Measurements from ENCODE around the gene PVALB. TPM values are rescaled to one million over a fixed set of nuclear protein-coding genes. Genes with fewer than 3 reads are reported as not detected.

PVALB gene
- polyA plus RNA-seq, 3 donors: 0.65 TPM; not detected in 2

DNA sequence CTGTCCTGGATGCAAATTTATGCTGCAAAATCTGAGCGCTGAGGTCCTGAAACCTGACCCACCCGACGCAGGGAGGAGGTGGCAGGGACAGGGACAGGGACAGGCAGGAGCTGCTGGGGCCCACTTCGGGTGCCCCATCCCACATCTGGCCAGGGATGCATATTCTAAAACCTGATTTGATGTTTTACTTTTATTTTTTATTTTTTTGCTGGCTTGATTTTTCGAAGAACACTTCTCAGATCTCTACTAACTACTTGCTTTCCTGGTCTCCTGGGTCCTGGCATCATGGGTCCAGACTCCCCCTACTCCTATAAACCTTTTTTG lies 652 bp upstream of the PVALB start:
- H3K79me2 ChIP-seq (ENCODE audit: insufficient read depth, low read length): no peaks in the 10 kb centered on the region
- DNase-seq: no peak
- Mint-ChIP-seq H3K4me1 (peaks cover 7% of the 10 kb centered on the region), H3K27ac (no peak overlapping the region), H3K9me3 (peaks cover 0 to 10% (median 2%) of the 10 kb centered on the region in 7 donors), H3K36me3 (peaks cover 0 to 6% of the 10 kb centered on the region in 2 donors), H3K27me3 (ENCODE audit: low read depth in 3 of 3) (peaks cover 85 to 96% (median 93%) of the 10 kb centered on the region in 3 donors), H3K4me3 (peak overlapping the region in 1 of 2 donors; percentile 85)
- H3K27me3 ChIP-seq (ENCODE audit: control insufficient read depth in 2 of 2, insufficient read depth in 2 of 2, low read length in 2 of 2): peaks cover 55 to 89% of the 10 kb centered on the region in 2 donors
- peaks cover 9 to 11% of the 10 kb centered on the region in 2 donors for H3K4me1 ChIP-seq (ENCODE audit: control insufficient read depth in 1 of 2, insufficient read depth in 2 of 2, low read length in 2 of 2)
- no peaks in the 10 kb centered on the region for H4K20me1 ChIP-seq (ENCODE audit: insufficient read depth, low read length)
- no peak overlapping the region for H2AFZ ChIP-seq (ENCODE audit: insufficient read depth, low read depth, low read length, poor library complexity, severe bottlenecking)
- no peak overlapping the region for H3K4me2 ChIP-seq (replicated peaks; ENCODE audit: extremely low read depth, low read length, poor library complexity, severe bottlenecking)
- no peak overlapping the region for H3K27ac ChIP-seq (ENCODE audit: low read depth in 1 of 2, low read length in 2 of 2)
- H3K9me3 ChIP-seq (replicated peaks in 1 of 2; ENCODE audit: control insufficient read depth in 1 of 2, insufficient read depth in 1 of 2, low read length in 2 of 2): peaks cover 0 to 22% of the 10 kb centered on the region in 2 donors
- TF ChIP-seq, protein P1, sequence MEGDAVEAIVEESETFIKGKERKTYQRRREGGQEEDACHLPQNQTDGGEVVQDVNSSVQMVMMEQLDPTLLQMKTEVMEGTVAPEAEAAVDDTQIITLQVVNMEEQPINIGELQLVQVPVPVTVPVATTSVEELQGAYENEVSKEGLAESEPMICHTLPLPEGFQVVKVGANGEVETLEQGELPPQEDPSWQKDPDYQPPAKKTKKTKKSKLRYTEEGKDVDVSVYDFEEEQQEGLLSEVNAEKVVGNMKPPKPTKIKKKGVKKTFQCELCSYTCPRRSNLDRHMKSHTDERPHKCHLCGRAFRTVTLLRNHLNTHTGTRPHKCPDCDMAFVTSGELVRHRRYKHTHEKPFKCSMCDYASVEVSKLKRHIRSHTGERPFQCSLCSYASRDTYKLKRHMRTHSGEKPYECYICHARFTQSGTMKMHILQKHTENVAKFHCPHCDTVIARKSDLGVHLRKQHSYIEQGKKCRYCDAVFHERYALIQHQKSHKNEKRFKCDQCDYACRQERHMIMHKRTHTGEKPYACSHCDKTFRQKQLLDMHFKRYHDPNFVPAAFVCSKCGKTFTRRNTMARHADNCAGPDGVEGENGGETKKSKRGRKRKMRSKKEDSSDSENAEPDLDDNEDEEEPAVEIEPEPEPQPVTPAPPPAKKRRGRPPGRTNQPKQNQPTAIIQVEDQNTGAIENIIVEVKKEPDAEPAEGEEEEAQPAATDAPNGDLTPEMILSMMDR (IDR thresholded peaks at IDR 0.05): no peak
- WGBS (ENCODE audit: insufficient coverage): 54% methylated on average over 4 of the region's 5 CpGs
- H3K4me3 ChIP-seq (replicated peaks in 1 of 3; ENCODE audit: low read depth in 2 of 3, low read length in 3 of 3): no peak overlapping the region
- H3K36me3 ChIP-seq (replicated peaks in 1 of 2; ENCODE audit: control insufficient read depth in 1 of 2, insufficient read depth in 2 of 2, low read length in 2 of 2): no peaks in the 10 kb centered on the region
- intact Hi-C loops (cut with micrococcal nuclease): no loop called here
- H3K9ac ChIP-seq (ENCODE audit: insufficient read depth, low read length, poor library complexity, severe bottlenecking): no peak overlapping the region

DNA sequence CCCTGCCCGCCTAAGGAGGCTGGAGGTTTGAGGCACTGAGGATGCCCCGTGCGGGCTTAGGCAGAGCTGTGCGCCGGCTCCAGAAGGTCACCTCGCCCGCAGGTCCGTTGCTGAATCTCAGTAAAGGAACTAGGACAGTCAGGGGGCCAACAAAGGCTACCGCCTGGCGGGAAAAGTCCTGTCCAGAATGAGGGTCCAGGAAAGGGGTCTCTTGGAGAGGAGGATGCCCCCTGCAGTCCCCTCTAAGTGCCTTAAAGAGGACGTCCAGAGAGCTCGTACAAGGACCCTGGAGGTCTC lies 548 bp downstream of the PVALB start:
- 0% methylated on average over 12 of the region's 12 CpGs for WGBS (ENCODE audit: insufficient coverage)
- H3K4me3 Mint-ChIP-seq: peak overlapping the region in 1 of 2 donors; percentile 81
- TF ChIP-seq, protein P1 (IDR thresholded peaks at IDR 0.05): no peak

More for the DNA sequence above, 548 bp downstream of the PVALB start:
- H3K9me3 ChIP-seq (replicated peaks in 1 of 2; ENCODE audit: control insufficient read depth in 1 of 2, insufficient read depth in 1 of 2, low read length in 2 of 2): peaks cover 0 to 22% of the 10 kb centered on the region in 2 donors
- H2AFZ ChIP-seq (ENCODE audit: insufficient read depth, low read depth, low read length, poor library complexity, severe bottlenecking): peak overlapping the region; percentile 28
- intact Hi-C loops (cut with micrococcal nuclease): no loop called here
- H3K4me2 ChIP-seq (replicated peaks; ENCODE audit: extremely low read depth, low read length, poor library complexity, severe bottlenecking): peak overlapping the region; percentile 56
- no peak overlapping the region for H3K4me3 ChIP-seq (replicated peaks in 1 of 3; ENCODE audit: low read depth in 2 of 3, low read length in 3 of 3)
- peaks cover 7% of the 10 kb centered on the region for H3K4me1 Mint-ChIP-seq
- H3K27ac Mint-ChIP-seq: no peak overlapping the region
- H3K27me3 Mint-ChIP-seq (ENCODE audit: low read depth in 3 of 3): peaks cover 82 to 94% (median 92%) of the 10 kb centered on the region in 3 donors
- peaks cover 0 to 10% (median 2%) of the 10 kb centered on the region in 7 donors for H3K9me3 Mint-ChIP-seq
- H3K27me3 ChIP-seq (ENCODE audit: control insufficient read depth in 2 of 2, insufficient read depth in 2 of 2, low read length in 2 of 2): peaks cover 55 to 85% of the 10 kb centered on the region in 2 donors
- H3K9ac ChIP-seq (ENCODE audit: insufficient read depth, low read length, poor library complexity, severe bottlenecking): no peak overlapping the region
- no peaks in the 10 kb centered on the region for H3K79me2 ChIP-seq (ENCODE audit: insufficient read depth, low read length)
- no peak for DNase-seq
- H3K36me3 Mint-ChIP-seq: peaks cover 0 to 6% of the 10 kb centered on the region in 2 donors
- H3K4me1 ChIP-seq (ENCODE audit: control insufficient read depth in 1 of 2, insufficient read depth in 2 of 2, low read length in 2 of 2): peaks cover 9 to 11% of the 10 kb centered on the region in 2 donors
- H3K27ac ChIP-seq (ENCODE audit: low read depth in 1 of 2, low read length in 2 of 2): no peak overlapping the region
- no peaks in the 10 kb centered on the region for H4K20me1 ChIP-seq (ENCODE audit: insufficient read depth, low read length)
- no peaks in the 10 kb centered on the region for H3K36me3 ChIP-seq (replicated peaks in 1 of 2; ENCODE audit: control insufficient read depth in 1 of 2, insufficient read depth in 2 of 2, low read length in 2 of 2)

Measured in CD14-positive monocyte (primary cell).